Ishikawa (cell line): ENCODE results near the gene OTUD5.

Experiments used
- CEBPB ChIP-seq: IDR thresholded peaks from 2 replicates; pipeline ENCODE4 v1.6.1; 2012
- CREB1 ChIP-seq: IDR thresholded peaks from 2 replicates; pipeline ENCODE4 v1.6.1; 2012; ENCODE audit warnings: low read depth
- EGR1 ChIP-seq: IDR thresholded peaks from 2 replicates; pipeline ENCODE4 v1.6.1; 2012
- EP300 ChIP-seq: IDR thresholded peaks from 2 replicates; pipeline ENCODE4 v1.6.1; 2012; ENCODE audit warnings: borderline replicate concordance
- FOXM1 ChIP-seq: IDR thresholded peaks from 2 replicates; pipeline ENCODE4 v1.6.1; 2012; ENCODE audit warnings: low read depth, borderline replicate concordance
- MAX ChIP-seq: IDR thresholded peaks from 2 replicates; pipeline ENCODE4 v1.6.1; 2012
- NFIC ChIP-seq: IDR thresholded peaks from 2 replicates; pipeline ENCODE4 v1.6.1; 2012
- RAD21 ChIP-seq: IDR thresholded peaks from 2 replicates; pipeline ENCODE4 v1.6.1; 2012; ENCODE audit warnings: low read depth
- REST ChIP-seq: IDR thresholded peaks from 2 replicates; pipeline ENCODE4 v1.6.1; 2012; ENCODE audit warnings: low read depth, mild to moderate bottlenecking
- TAF1 ChIP-seq: IDR thresholded peaks from 2 replicates; pipeline ENCODE4 v1.6.1; 2012; ENCODE audit warnings: low read depth, mild to moderate bottlenecking
- TCF12 ChIP-seq: IDR thresholded peaks from 2 replicates; pipeline ENCODE4 v1.6.1; 2012; ENCODE audit warnings: low read depth
- TEAD4 ChIP-seq: IDR thresholded peaks from 2 replicates; pipeline ENCODE4 v1.6.1; 2012
- USF1 ChIP-seq: IDR thresholded peaks from 2 replicates; pipeline ENCODE4 v1.6.1; 2012
- YY1 ChIP-seq: IDR thresholded peaks from 2 replicates; pipeline ENCODE4 v1.6.1; 2012; ENCODE audit warnings: low read depth
- ZBTB7A ChIP-seq: IDR thresholded peaks from 2 replicates; pipeline ENCODE4 v1.6.1; 2012; ENCODE audit warnings: low read depth

OTUD5 gene

DNA sequence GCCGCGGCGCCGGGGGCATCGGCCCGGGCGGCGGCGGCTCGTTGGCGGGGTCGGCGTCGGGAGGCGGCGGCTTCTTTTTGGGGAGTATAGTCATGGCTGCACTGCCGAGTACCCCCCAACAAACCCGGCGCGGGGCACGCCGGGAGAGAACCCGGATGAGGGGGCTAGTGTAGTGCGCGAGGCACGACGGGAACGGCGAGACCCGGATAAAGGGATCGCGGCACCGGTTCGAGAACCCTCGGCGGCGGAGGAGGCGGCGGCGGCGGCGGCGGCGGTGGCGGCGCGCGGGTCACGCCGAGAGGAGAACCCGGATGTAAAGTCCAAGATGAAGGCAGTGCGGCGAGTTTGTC is at the start of gene OTUD5:
Gene OTUD5 (minus strand): TSS at position 131 of the 350 bp plus-strand sequence. CDS start 37 bp downstream, at position 94.
- TF ChIP-seq FOXM1 (no peak), YY1 (peak; percentile 48; the same call in 1 of the 2 replicates), CREB1 (no peak), CEBPB (no peak), REST (no peak), TAF1 (no peak), EGR1 (no peak)

- no peak for TF ChIP-seq USF1
- no peak for TF ChIP-seq YY1
- no peak for TF ChIP-seq FOXM1
- no peak for TF ChIP-seq EGR1
- no peak for TF ChIP-seq RAD21
- TF ChIP-seq REST, result no peak
- no peak for TF ChIP-seq CEBPB
- TF ChIP-seq TEAD4, result no peak
- TF ChIP-seq TCF12, result no peak
- TF ChIP-seq ZBTB7A, result no peak
- no peak for TF ChIP-seq NFIC
- no peak for TF ChIP-seq MAX
- no peak for TF ChIP-seq EP300
- TF ChIP-seq TAF1, result no peak
These were observed 46.3 kb upstream of the OTUD5 start for GRCh38 chrX:49003696-49004095.

- peak; percentile 19; the same call in 1 of the 2 replicates for TF ChIP-seq EP300
- no peak for TF ChIP-seq FOXM1
- peak; percentile 91 for TF ChIP-seq YY1
- TF ChIP-seq TCF12, result peak; percentile 20; the same call in 1 of the 2 replicates
- TF ChIP-seq TEAD4, result no peak
- peak; percentile 98 for TF ChIP-seq TAF1
These were observed 44.9 kb upstream of the OTUD5 start, which contains the start of gene GRIPAP1 for GRCh38 chrX:49002091-49002935. TSS of gene GRIPAP1 (minus strand) at chrX:49002264. CDS start at chrX:49002229, 35 bp downstream.

DNA sequence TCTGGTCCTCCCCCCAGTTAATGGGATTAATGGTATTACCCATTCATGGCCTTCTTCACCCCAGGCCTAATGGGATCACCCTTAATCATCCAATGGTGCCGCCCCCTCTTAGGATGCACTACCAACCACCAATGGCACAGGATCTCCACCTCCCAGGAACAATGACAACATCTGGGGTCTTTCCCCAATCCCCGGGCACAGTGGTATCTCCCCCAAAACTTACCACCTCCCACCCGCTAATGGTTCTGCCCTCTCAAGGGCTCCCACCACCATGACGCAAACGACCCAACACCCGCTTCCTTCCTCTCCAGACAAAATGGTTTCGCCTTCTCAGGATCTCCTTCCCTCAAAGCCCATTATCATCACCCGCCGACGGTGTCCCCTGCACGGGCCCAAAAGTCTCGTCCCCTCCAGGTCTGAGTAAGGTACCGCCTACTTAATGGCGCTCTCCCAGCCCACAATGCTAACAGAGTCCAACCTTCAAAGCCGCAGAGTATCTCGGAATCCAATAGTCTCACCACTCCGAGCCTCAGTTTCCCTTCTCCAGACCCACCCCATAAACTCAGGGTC is 44.2 kb upstream of the OTUD5 start:
- no peak for TF ChIP-seq MAX
- TF ChIP-seq RAD21, result no peak
- no peak for TF ChIP-seq USF1
- no peak for TF ChIP-seq EP300
- TF ChIP-seq TCF12, result no peak
- no peak for TF ChIP-seq REST
- no peak for TF ChIP-seq CREB1
- no peak for TF ChIP-seq TAF1
- no peak for TF ChIP-seq ZBTB7A
- TF ChIP-seq FOXM1, result no peak
- no peak for TF ChIP-seq NFIC
